Muscle of back (tissue), 11 donors: ENCODE measurements around the gene CEBPG. TPM values are rescaled to one million over a fixed set of nuclear protein-coding genes. Genes with fewer than 3 reads are reported as not detected.

Experiments used
- DNase-seq, 3 donors: peaks; one replicate each; pipeline versions ENCODE4 v3.0.0 to v3.0.0-alpha.2; 2013
- polyA plus RNA-seq, 10 donors: library from polyadenylated mRNA; unstranded; fragments of 120-200 nt; gene quantifications; one replicate each; pipeline ENCODE4 v1.2.1, GENCODE V29; 2013; ENCODE audit not compliant: insufficient read length in 10 of 10

The CEBPG gene
- polyA plus RNA-seq, 10 donors: 18.2 to 24.6 (median 20.0) TPM

GRCh38 chr19:33394006-33394722, 20.7 kb downstream of the CEBPG start:
- DNase-seq: peak in 2 of 3 donors; percentile 46 to 59

- DNase-seq: no peak
Measured at GRCh38 chr19:33394723-33395560, 21.4 kb downstream of the CEBPG start.

- no peak for DNase-seq
Measured at GRCh38 chr19:33395561-33396550, 22.3 kb downstream of the CEBPG start.

- DNase-seq: no peak
Measured at GRCh38 chr19:33396701-33397535, 23.4 kb downstream of the CEBPG start.

GRCh38 chr19:33397536-33398360, 24.2 kb downstream of the CEBPG start:
- DNase-seq: peak in 1 of 3 donors; percentile 67

- no peak for DNase-seq
Measured at GRCh38 chr19:33398361-33399060, 25.0 kb downstream of the CEBPG start.

- no peak for DNase-seq
Measured at GRCh38 chr19:33399081-33399744, 25.7 kb downstream of the CEBPG start.

- no peak for DNase-seq
Measured at GRCh38 chr19:33399745-33400681, 26.5 kb downstream of the CEBPG start.

GRCh38 chr19:33400856-33401682, 27.6 kb downstream of the CEBPG start:
- DNase-seq: no peak

GRCh38 chr19:33401683-33402420, 28.3 kb downstream of the CEBPG start:
- no peak for DNase-seq

- DNase-seq: no peak
Measured at GRCh38 chr19:33402421-33403220, 29.1 kb downstream of the CEBPG start.

- no peak for DNase-seq
Measured at GRCh38 chr19:33403221-33403972, 29.9 kb downstream of the CEBPG start.

- no peak for DNase-seq
Measured at GRCh38 chr19:33403973-33404304, 30.4 kb downstream of the CEBPG start.
